T-helper 22 cell (primary cell): ENCODE data around the gene FNDC11.
A peak's percentile ranks its signal among the peaks of the same experiment; 100 is the strongest.
"Not testable (repeated sequence)": the region's sequence is repeated elsewhere in the genome, so short reads cannot be mapped to it uniquely, and the experiment has no call there.

Experiments
- DNase-seq: peaks from one replicate; pipeline ENCODE4 v3.0.0-alpha.2; 2020; ENCODE audit warnings: low read depth

Gene FNDC11

DNA sequence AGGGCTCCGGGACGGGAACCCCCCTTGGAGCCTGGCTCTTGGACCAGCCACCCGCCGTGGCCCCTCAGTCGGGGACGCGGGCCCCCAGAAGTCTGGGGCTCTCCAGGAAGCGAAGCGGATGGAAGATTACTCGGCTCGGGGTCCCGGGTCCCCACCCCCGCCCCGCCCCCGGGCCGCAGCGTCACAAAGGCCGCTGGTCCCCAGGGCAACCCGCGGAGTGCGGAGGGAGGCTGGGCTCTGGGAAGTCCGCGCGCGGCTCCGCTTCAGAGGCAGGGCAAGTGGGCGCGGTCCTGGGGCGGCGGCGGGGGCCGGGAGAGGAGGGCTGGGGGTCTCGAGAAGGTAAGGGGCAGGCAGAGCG, at the start of gene FNDC11:
TSS of gene FNDC11 (plus strand) at position 227 of the 358 bp plus-strand sequence. CDS start 1,505 bp downstream, outside the sequence.
- DNase-seq, result peak; percentile 55

DNA sequence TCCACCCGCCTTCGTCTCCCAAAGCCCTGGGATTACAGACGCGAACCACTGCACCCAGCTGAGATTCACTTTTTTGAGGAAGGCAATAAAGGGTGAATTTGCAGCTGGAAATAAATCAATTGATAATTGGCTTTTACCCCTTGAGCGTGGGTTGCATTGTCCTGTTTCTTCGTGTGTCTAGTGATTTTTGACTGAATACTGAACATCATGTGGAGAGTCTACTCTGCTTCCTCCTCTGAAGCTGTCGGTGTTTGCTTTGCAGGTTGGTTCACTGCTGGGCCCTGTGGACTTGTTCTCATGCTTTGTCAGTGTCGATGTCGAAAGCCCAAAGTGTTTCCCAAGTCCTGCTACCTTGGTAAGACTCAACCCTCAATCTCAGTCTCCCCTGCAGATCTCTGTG, 49.3 kb upstream of the FNDC11 start:
- no peak for DNase-seq

GRCh38 chr20:63505281-63505680, 48.7 kb upstream of the FNDC11 start:
- DNase-seq, result no peak

DNA sequence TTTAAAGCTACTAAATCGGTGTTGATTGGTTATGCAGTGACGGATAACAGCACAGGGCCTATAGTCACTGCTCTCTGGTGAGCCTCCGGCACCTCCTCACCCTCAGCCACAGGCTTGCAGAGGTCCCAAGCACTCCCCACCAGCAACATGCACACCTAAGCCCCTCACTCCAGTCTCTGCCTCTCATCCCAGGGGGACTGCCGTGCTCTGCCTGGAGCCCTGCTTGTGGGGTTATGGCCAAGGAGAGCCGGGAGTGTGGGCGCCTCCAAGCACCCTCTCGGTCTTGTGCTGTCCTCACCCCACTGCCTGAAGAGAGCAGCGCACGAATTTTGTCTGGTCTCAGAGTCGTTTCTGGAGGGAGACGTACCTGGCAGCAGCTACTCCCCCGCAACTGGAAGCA, 48.2 kb upstream of the FNDC11 start:
- no peak for DNase-seq

DNA sequence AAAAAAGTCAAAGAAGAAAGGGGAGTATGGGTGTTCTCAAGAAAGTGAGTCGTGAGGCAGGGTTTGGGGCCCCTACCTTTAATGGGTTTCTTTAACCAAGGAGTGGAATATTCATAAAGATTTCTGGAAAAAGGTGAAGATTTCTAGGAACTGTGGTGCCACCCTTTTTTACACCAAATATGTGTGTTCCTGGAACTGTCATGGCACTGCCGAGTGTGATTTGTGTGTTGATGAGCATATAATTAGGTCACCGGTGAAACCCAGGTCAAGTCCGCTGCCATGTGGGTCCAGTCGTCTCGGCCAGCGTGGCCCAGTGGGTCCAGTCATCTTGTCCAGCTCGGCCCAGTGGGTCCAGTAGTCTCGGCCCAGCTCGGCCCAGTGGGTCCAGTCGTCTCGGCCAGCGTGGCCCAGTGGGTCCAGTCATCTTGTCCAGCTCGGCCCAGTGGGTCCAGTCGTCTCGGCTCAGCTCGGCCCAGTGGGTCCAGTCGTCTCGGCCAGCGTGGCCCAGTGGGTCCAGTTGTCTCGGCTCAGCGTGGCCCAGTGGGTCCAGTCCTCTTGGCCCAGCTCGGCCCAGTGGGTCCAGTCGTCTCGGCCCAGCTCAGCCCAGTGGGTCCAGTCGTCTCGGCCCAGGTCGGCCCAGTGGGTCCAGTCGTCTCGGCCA, 46.7 kb upstream of the FNDC11 start:
- DNase-seq, result no peak

DNA sequence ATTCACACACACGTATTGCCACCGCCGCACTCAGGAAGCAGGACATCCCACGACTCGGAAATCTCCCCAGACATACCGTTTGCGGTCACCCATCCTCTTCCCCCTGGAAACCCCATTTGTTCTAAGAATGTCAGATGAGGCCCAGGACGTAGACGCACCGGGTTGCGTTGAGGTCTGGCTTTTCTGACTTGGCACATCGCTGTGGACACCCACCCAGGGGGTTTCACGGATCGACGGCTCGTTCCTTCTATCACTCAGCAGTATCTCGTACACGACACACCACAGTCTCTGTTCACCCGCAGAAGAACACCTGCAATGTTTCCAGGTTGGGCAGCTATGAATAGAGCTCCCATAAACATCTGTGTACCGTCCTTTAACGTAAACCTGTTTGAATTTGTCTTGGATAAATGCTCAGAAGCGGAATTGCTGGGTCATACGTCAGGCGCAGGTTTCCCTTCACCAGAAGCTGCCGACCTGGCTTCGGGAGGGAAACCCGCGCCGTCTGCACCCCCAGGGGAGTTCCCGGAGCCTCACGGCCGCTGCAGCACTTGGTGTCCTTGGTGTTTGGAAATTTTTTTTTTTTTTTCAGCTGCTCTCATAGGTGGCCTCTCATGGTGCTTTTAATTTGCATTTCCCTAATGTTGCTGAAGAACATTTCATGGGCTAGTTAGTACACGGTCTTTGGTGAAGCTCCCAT, 45.7 kb upstream of the FNDC11 start:
- DNase-seq, result no peak

DNA sequence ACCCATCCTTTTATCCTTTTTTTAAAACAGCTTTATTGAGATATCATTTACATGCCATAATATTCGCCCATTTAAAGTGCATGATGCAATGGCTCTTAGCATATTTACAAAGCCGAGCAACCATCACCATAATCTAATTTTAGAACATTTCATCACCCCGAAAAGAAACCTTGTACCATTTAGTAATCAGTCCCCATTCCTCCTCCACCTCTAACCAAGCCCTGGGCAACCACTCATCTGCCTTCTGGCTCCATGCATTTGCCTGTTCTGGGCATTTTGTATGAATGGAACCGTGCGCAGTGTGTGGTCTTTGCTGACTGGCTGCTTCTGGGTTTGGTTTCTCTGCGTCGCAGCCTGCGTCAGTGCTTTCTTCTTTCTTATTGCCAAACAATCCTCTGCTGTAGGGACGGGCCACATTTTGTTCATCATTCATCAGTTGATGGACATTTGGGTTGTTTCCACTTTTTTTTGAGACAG, 44.8 kb upstream of the FNDC11 start:
- DNase-seq, result no peak

DNA sequence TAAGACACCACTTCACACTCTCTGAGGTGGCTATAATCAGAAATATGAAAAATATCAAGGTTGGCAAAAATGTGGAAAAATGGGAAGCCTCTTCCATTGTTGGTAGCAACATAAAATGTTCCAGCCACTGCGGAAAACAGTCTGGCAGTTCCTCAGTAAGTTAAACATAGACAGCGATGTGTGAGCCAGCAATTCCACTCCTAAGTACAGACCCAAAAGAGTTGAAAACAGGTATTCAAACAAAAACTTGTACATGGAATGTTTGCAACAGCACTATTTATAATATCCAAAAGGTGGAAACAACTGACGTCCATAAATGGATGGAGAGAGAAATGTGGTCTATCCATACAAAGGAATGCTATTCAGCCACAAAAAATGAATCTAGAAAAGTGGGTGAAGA, 40.8 kb upstream of the FNDC11 start:
- DNase-seq, result no peak

DNA sequence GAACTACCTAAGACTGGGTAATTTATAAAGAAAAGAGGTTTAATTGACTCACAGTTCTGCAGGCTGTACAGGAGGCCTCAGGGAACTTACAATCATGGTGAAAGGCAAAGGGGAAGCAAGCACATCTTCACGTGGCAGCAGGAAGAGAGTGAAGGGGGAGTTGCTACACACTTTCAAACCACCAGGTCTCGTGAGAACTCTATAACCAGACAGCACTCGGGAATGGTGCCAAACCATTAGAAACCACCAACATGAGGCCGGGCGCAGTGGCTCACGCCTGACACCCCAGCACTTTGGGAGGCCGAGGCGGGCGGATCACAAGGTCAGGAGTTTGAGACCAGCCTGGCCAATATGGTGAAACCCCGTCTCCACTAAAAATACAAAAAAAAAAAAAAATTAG, 39.4 kb upstream of the FNDC11 start:
- DNase-seq, result not testable (repeated sequence)

- DNase-seq, result no peak
Measured at GRCh38 chr20:63517376-63518309, 36.3 kb upstream of the FNDC11 start.

- no peak for DNase-seq
Measured at GRCh38 chr20:63518351-63518861, 35.6 kb upstream of the FNDC11 start.

- DNase-seq, result no peak
Measured at GRCh38 chr20:63518946-63519667, 34.9 kb upstream of the FNDC11 start.

- peak; percentile 59 for DNase-seq
Measured at GRCh38 chr20:63519668-63520503, 34.1 kb upstream of the FNDC11 start.

DNA sequence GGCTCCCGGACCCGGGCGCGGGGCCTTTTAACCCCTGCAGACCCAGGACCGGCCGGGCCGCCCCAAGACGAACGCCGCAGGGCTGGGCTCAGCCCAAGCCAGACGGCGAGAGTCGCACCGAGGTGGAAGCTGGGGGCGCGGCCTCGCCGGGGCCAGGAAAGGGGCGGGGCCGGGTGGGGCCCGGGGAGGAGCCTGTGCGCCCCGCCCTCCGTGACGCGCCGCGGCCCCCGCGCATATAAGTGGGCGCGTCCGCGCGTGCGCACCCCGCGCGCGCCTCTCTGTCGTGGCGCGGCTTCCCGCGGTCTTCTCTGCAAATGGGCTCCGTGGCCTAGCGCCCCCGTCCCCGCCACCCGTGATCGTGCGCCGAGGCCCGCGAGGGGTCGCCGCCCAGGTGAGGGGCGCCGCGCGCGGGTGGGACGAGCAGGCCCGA, 33.4 kb upstream of the FNDC11 start, which contains the start of gene PPDPF:
TSS of gene PPDPF (plus strand) at position 262 of the 430 bp plus-strand sequence. CDS start 544 bp downstream, outside the sequence.
- peak; percentile 71 for DNase-seq

GRCh38 chr20:63520934-63521601, 32.9 kb upstream of the FNDC11 start:
- peak; percentile 35 for DNase-seq

GRCh38 chr20:63521602-63522001, 32.4 kb upstream of the FNDC11 start:
- DNase-seq, result no peak

GRCh38 chr20:63522091-63522868, 31.7 kb upstream of the FNDC11 start:
- DNase-seq, result no peak

DNA sequence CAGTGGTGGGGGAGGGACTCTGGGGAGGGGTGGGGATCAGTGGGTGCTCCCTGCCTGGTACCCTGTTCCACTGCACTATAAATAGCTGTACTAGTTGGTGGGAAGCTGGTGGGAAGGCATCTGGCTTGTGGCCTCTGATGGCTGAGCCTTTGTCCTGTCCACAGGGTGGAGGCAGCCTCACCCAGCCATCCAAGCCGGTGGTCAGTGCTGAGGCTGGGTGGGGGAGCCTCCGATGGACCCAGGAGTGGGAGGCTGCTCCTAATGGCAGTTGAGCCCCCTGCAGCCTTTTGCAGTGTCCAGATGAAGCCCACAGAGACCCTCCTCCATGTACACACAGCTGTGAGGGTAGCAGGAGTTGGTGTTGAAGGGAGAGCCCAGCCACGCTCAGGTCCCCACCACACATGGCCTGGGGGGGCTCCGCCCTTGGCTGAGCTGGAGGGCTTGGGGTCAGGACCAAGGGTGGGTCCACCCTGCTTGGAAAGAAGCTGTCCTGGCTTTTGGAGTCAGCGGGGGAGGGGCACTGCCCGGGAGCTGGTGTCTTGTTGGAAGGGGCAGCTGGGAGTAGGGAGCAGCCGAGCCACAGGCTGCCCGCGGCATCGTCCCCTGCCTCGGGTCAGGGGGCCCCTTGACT, 30.9 kb upstream of the FNDC11 start:
- no peak for DNase-seq

DNA sequence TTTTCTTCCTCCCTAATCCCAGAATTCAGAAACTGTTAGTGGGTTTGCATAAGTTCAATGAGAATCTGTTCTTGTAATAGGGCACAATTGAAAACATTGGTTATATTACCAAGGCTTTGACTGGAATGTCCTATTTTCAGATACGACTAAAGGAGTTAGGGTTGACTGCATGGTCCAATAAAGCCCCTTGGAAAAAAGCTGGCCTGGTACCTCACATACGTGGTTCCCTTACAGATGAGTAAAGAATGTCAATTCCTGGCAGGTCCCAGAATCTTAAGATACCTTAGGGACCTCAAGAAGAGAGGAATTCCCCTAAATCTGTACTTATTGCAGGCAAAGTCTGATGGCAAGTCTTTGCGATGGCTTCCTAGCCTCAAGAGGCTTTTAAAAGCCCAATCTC, 28.8 kb upstream of the FNDC11 start:
- DNase-seq, result no peak
